ENCODE measurements around the gene TF.

TF gene

GRCh38 chr3:133747373-133747772 is 1.2 kb downstream of the TF start:
- DNase-seq (ENCODE audit: low spot score) = no peak

GRCh38 chr3:133747907-133748639 is 1.9 kb downstream of the TF start:
- no peak for DNase-seq (ENCODE audit: low spot score)

- no peak for DNase-seq (ENCODE audit: low spot score)
Observed at GRCh38 chr3:133749427-133750258, 3.5 kb downstream of the TF start.

- DNase-seq (ENCODE audit: low spot score) = no peak
Observed at GRCh38 chr3:133750259-133750656, 4.1 kb downstream of the TF start.

GRCh38 chr3:133753107-133753778 is 7.0 kb downstream of the TF start:
- no peak for DNase-seq (ENCODE audit: low spot score)

GRCh38 chr3:133753779-133754164 is 7.6 kb downstream of the TF start:
- DNase-seq (ENCODE audit: low spot score) = no peak

GRCh38 chr3:133754455-133754854 is 8.3 kb downstream of the TF start:
- DNase-seq (ENCODE audit: low spot score) = no peak

GRCh38 chr3:133754973-133755828 is 9.0 kb downstream of the TF start:
- no peak for DNase-seq (ENCODE audit: low spot score)

GRCh38 chr3:133756716-133757694 is 10.8 kb downstream of the TF start:
- DNase-seq (ENCODE audit: low spot score) = no peak

GRCh38 chr3:133757701-133758567 is 11.7 kb downstream of the TF start:
- no peak for DNase-seq (ENCODE audit: low spot score)

GRCh38 chr3:133758568-133758928 is 12.4 kb downstream of the TF start:
- no peak for DNase-seq (ENCODE audit: low spot score)

- DNase-seq (ENCODE audit: low spot score) = no peak
Observed at GRCh38 chr3:133758964-133759739, 13.0 kb downstream of the TF start.

- no peak for DNase-seq (ENCODE audit: low spot score)
Observed at GRCh38 chr3:133759740-133760305, 13.6 kb downstream of the TF start.

GRCh38 chr3:133760916-133761315 is 14.7 kb downstream of the TF start:
- no peak for DNase-seq (ENCODE audit: low spot score)

- DNase-seq (ENCODE audit: low spot score) = no peak
Observed at GRCh38 chr3:133761605-133762484, 15.7 kb downstream of the TF start.

GRCh38 chr3:133762539-133762938 is 16.3 kb downstream of the TF start:
- DNase-seq (ENCODE audit: low spot score) = no peak

GRCh38 chr3:133763797-133764683 is 17.8 kb downstream of the TF start:
- DNase-seq (ENCODE audit: low spot score) = no peak

Measured in LoVo (cell line).